Astrocyte of the cerebellum (primary cell): ENCODE measurements around the gene SHLD2.
"Not testable (repeated sequence)": the region's sequence is repeated elsewhere in the genome, so short reads cannot be mapped to it uniquely, and the experiment has no call there.

Source experiments
- DNase-seq: peaks from one replicate; pipeline ENCODE4 v3.0.0-alpha.2; 2011; ENCODE audit warnings: low read depth
- H3K4me3 ChIP-seq: 2 replicates; pipeline ENCODE4 v1.5.1; 2011; ENCODE audit warnings: mild to moderate bottlenecking, low read depth, low read length, moderate library complexity
- in situ Hi-C: cut with HindIII; loops from 2 replicates; pipeline ENCODE4 v1.10.0; 2017; ENCODE audit warnings: low sequenced_read_pairs

SHLD2 gene

DNA sequence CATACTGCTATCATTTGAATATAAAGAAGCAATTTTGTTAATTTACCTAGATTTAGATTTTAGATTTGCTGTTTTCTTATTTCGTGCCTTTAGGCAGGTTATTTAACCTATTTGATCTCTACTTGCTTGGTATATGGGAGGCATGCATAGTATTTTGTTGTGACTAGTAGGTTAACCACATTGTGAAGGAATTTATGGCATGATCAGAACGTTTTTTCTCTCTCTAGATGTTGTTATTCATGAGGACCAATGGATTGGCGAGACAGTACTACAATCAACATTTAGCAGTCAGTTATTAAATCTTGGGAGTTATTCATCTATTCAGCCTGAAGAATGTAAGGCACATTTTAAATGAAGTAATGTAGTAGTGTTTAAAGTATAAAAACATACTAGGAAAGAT, 62.8 kb downstream of the SHLD2 start:
- in situ Hi-C loops, H3K4me3 ChIP-seq: not testable (repeated sequence)
- DNase-seq: peak; percentile 15

DNA sequence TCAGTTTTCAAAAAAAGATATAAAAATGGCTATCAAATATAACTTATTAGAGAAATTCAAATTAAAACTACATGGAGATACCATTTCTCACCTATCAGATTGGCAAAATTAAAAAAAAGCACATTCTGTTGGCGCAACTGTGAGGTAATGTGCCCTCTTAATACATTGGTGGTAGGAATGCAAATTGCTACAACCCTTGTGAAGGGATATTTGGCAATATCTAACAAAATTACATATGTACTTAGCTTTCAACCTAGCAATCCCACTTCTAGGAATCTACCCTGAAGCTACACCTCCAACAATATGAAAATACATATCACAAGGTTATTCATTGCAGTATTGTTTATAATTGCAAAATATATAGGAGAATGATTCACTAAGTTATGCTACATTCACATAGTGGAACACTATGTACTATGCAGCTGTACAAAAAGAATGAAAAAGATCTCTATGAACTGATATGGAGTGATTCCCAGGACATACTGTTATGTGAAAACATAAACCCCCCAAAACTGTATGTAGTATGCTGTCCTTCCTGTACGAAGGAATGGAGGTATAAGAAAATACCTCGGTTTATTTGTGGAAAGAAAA, 67.8 kb downstream of the SHLD2 start:
- DNase-seq, in situ Hi-C loops, H3K4me3 ChIP-seq: not testable (repeated sequence)

DNA sequence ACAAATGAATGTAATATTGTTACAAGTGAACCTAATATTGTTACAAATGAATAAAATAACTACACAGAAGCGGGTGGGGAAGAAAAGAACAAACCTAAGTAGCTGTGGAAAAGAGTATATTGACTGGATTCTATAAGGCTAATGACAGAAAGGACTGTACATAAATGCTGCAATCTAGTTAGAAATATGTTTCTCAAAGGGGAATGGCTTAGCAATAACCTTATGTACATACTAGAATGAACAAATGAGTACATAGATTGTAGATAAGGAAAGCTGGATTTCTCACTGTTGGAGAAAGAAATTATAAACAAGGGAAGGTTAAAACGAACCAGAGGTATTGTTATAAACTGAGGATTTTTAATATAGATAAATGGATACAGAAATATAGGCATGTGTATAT, 68.4 kb downstream of the SHLD2 start:
- DNase-seq, H3K4me3 ChIP-seq, in situ Hi-C loops: not testable (repeated sequence)

DNA sequence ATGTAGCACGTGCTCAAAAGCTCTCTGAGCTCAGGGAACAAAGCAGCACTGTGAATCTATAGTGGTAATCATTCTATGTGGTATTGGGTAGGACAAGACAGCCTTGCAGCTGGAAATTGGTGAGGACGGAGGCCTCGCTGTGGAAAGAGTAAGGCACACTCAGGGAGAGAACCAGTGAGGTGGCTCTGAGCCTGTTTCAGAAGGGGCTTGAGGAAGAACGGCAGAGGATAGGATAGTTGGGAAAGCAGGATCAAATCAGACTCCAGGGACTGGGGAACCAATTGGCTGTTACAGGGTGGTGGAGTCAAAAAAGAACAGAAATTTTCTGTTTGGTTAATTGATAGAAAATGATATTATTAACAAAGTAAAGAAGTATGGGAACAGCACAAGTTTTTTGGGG, 74.9 kb downstream of the SHLD2 start:
- H3K4me3 ChIP-seq, in situ Hi-C loops: not testable (repeated sequence)

DNA sequence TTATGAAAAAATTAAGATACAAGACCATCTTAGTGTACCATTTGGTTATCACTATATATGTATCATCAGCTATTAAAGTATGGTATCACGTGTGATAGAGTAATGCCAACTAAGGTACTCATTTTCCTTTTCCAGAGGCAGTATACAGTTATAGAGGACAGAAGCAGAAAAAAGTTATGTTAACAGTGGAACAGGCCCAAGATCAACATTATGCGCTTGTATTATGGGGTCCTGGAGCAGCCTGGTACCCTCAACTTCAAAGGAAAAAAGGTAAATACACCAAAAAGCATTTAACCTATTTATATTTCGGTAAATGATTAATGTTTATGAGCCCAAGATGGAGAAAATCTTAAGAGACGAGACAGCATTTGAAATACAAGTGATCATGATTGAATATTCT, 75.7 kb downstream of the SHLD2 start:
- DNase-seq, H3K4me3 ChIP-seq, in situ Hi-C loops: not testable (repeated sequence)

More for the DNA sequence above, 74.9 kb downstream of the SHLD2 start:
- DNase-seq: not testable (repeated sequence)

DNA sequence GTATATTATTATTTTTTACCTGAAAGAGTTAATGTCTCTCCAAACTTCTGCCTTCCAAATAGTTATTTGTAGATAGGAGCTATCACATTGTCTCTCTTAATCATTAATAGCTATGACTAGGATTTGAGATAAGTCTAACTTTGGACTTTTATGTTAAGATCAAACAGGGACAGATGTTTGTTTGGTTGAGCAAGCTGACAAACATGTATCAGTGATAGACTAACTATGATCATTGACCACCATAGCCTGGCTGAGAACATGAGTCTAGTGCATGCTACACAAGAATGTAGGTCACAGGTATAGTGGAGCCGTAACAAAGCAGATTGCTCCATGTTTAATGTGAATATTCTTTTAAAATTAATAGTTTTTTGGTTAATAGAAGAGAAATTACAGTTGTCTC, 76.7 kb downstream of the SHLD2 start:
- in situ Hi-C loops, DNase-seq, H3K4me3 ChIP-seq: not testable (repeated sequence)

DNA sequence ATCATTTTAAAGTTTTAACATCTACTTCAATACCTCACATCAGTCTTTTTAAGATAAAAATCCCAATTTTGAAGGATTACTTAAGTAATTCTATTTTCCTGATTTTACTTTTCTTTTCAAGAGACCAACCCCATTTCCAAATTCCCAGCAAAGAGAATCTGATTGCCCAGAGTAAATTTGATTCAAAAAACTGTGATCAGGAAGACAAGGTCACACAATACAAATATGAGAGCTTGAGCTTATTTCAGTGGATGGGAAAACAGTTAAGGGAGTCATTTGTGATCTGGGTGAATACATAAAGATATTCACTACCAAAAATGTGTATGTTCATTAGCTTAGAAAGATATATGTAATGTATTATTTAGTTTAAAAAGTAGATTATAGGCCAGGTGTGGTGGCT, 77.2 kb downstream of the SHLD2 start:
- in situ Hi-C loops, DNase-seq, H3K4me3 ChIP-seq: not testable (repeated sequence)

DNA sequence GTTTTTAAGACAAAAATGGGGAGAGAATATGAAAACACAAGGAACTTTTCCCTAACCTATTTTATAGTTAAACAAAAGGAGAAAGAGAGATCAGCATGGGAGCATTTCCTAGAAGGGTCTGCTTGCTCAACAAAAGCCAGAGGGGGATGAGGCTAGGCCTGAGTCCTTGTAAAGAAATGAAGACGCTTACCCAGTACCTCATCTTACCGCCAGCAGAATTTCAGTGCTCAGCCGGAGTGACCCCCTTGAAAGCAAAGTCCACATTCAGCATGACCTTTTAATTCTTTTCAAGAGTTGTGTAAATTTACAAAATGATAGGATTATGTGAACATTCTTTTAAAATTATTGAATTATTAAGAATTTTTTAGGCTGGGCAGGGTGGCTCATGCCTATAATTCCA, 82.6 kb downstream of the SHLD2 start:
- H3K4me3 ChIP-seq, in situ Hi-C loops, DNase-seq: not testable (repeated sequence)

DNA sequence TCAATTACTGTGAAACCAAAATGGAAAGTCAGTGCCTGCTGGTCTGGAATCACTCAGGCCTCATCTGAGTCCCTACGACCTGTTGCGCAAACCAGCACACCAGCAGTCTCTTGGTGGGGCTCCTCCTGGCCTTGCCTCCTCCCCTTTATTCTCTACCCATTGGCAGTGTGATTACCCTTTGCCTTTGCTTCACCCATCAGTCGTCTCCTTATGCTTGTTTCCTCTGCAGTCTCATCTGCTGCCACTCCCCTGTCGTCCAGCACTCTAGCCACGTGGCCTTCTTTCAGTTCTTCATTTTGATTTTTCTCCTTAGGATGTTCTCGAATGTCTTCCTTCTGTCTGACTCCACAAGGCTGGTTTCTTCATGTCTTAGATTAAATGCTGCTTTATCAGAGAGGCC, 89.4 kb downstream of the SHLD2 start:
- in situ Hi-C loops, DNase-seq: not testable (repeated sequence)

DNA sequence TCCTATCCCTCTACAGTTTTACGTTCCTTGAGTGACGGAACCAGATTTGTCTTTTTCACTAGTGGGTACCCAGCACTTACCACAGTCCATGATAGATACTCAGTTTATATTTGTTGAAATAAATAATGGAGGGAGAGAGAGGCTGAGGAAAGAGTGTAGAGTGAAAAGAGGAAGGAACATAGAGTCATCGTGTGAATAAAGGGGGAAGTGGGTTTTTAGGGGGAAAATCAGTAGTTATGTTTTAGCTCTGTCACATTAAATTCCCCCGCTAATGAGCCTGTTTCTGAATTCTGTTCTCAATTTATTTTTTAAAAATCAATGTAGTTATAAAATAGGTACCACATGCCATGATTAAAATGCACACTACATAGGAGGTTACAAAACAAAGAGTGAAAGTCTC, 91.0 kb downstream of the SHLD2 start:
- DNase-seq: not testable (repeated sequence)

More for the DNA sequence above, 89.4 kb downstream of the SHLD2 start:
- H3K4me3 ChIP-seq: not testable (repeated sequence)

DNA sequence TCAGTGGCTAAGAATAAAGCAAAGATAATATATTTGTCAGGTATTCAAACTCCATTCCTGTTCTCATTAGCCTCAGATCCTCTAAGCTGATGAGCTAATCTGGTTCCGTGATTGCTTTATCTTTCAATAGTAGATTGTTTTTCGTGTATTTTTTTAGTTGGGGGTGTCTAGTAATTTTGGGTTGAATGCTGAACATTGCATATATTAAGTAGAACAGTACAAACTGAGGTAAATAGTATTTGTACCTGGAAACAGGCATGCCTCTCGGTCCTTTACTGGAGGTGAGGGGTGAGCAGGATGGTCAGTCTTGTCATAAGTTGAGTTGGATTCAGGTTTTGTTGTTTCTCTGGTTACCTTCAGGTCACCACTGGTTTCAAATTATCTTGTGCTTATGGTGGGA, 92.6 kb downstream of the SHLD2 start:
- in situ Hi-C loops, H3K4me3 ChIP-seq, DNase-seq: not testable (repeated sequence)

More for the DNA sequence above, 91.0 kb downstream of the SHLD2 start:
- in situ Hi-C loops, H3K4me3 ChIP-seq: not testable (repeated sequence)

DNA sequence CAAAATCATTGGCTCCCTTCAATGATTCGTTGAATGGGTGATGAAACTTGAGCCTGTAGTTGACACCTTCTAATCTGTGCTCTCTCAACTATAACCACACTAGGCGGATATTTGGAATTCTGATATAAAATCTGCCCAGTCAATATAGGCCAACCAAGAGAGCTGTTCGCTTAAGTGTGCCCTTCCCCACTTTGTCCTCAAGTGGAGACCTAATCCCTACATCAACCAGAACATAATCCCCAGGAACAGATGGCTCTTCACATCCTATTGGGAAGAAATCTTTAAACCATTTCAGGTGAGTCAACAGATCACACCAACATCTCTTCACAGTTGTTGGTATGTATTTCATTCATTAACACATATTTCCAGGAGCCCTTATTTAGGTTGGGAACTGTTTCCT, 96.8 kb downstream of the SHLD2 start:
- H3K4me3 ChIP-seq, DNase-seq, in situ Hi-C loops: not testable (repeated sequence)

DNA sequence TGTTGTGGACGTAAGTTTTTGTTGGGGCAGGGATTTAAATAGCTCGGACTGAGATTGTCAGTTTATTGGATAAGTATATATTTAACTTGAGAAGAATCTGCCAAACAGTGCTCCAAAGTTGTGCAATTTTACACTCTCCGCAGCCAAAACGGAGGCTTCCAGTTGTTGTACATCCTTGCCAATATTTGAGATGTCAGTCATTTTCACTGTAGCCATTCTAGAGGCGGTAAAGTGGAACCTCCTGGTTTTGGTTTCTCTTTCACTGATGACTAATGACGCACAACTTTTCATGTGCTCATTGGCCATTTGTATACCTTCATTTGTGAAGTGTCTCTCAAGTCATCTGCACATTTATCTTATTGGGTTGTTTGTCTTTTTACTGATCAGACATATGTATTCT, 105.9 kb downstream of the SHLD2 start:
- H3K4me3 ChIP-seq, DNase-seq, in situ Hi-C loops: not testable (repeated sequence)

DNA sequence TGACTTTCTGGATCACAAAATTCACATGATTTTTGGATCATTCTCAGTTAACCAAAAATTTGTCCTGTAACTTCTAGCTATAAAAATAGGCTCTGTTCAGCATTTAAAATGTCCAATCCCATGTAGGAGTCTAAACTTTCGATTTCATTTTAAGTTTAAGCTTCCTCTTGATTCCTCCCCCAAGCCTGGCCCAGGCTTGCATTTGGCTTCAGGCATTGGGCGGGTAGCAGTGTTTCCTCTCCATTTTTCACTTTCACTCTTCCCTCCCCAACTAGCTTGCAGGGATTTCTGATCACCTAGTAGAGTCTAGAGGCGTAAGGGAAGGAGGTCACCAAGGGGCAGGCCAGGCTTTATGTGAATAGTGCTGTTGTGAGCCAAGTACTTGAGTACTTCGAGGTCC, 109.8 kb downstream of the SHLD2 start:
- DNase-seq, H3K4me3 ChIP-seq, in situ Hi-C loops: not testable (repeated sequence)

DNA sequence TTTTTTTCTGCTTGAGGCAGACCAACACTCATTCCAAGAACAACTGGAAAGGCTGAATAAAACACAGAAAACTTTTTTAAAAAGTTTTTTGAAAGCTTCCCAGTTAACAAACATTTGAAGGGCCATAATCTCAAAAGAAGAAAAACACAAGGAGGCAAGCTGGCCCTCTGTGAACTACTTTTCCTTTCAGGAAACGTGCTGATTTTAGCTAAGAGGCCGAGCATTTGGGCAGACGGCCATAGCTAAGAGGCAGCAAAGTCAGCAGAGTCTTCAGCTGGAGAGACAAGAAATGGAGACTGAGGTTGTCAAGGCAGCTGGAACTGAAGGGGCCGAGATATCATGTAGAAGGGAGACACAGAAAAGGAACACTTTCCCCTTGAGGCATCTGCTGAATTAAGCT, 111.9 kb downstream of the SHLD2 start:
- H3K4me3 ChIP-seq, DNase-seq, in situ Hi-C loops: not testable (repeated sequence)

DNA sequence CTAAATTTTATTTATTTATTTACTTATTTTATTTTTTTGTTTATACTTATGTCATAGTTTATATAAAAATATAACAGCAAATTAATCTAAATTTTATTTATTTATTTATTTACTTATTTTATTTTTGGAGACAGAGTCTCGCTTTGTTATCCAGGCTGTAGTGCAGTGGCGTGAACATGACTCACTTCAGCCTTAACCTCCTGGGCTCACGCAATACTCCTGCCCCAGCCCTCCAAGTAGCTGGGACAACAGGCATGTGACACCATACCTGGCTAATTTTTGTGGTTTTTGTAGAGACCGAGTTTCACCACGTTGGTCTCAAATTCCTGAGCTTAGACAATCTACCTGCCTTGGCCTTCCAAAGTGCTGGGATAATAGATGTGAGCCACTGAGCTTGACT, 115.3 kb downstream of the SHLD2 start:
- DNase-seq, H3K4me3 ChIP-seq, in situ Hi-C loops: not testable (repeated sequence)

DNA sequence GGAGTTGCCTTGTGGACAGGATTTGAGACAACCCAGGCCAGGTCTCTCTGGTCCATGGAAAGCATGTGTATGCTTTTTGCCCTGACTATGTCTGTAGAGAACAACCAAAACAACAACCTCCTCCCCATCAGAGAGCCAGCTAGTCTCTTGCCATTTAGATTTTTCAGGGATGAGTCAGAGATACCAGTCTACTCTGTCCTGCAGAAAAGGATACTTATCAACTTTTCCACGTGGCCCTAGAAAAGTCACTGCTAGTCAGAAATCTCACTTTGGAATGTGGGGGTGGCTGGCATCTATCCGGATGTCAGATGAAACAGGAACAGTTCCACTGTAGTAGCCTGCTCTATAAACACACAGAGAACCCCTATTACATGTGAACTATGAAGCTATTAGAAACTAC, 116.8 kb downstream of the SHLD2 start:
- DNase-seq, H3K4me3 ChIP-seq, in situ Hi-C loops: not testable (repeated sequence)

DNA sequence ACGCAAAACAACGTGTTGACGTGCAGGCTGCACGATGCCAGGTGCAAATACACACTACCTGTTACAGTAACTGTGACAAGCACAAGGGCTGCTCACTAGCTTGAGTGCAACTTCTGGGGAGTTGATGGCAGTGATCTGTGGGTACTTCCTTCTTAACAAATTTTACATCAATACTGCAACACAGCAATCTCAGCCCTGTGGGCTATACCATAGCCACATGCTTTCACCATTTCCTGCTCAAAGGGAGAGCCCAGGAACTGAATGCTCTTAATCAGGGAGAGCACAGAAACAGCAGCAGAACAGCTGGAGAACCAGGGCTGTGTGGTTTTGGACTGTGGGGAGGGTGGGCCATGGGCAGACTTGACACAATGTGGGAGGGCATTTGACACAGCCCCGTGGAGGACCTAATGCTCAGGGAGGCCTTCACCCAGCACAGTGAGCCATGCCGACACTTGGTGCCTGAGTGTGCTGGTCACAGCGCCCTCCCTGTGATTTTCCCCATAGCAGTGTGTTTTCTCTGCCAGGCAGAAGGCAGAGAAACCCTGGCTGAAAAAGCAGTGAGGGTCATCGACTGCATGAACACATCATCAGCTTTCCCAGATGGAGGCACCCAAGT, 118.3 kb downstream of the SHLD2 start:
- in situ Hi-C loops, H3K4me3 ChIP-seq: not testable (repeated sequence)

DNA sequence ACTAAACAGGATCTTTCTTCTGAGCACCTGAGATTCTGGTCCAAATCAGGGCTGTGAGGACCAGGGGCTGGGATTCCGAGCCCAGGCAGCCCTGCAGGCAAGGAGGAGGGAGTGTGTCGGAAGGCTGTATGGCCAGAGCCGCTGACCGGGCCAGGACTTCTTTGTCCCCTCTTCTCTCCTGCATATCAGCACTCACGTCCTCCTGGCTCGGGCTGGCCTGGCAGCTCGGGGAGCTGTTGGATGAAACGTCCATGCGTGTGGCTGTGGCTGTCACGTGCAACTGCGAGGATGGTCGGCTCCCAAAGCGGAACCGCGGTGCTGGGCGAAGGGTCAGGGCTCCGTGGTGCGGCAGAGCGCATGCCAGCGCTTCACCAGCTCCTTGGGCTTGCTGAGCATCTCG, 118.8 kb downstream of the SHLD2 start:
- in situ Hi-C loops, DNase-seq: not testable (repeated sequence)

More for the DNA sequence above, 118.3 kb downstream of the SHLD2 start:
- DNase-seq: not testable (repeated sequence)

More for the DNA sequence above, 118.8 kb downstream of the SHLD2 start:
- H3K4me3 ChIP-seq: not testable (repeated sequence)
